H1 (cell line): ENCODE data around the gene CKM. TPM values are rescaled to one million over a fixed set of nuclear protein-coding genes. Genes with fewer than 3 reads are reported as not detected.

ENCODE experiments used
- CTCF ChIA-PET: fragments of 300-600 bp; sonication (Branson Sonifier 250); formaldehyde crosslinking; loops from one replicate; lab custom pipeline; 2021; ENCODE audit not compliant: partially characterized antibody; lab: Charles Lee
- POLR2A ChIA-PET: fragments of 300-600 bp; sonication (Branson Sonifier 250); formaldehyde crosslinking; loops from one replicate; lab custom pipeline; 2021; ENCODE audit warnings: inconsistent platforms; ENCODE audit not compliant: partially characterized antibody; lab: Charles Lee
- DNase-seq, 2 experiments: peaks; one replicate each; pipeline versions ENCODE4 v3.0.0 to v3.0.0-alpha.2; 2010 to 2022; ENCODE audit warnings: low spot score in 2 of 2, low read depth in 1 of 2, mixed read lengths in 1 of 2
- FAIRE-seq: peaks from 2 replicates; lab custom pipeline; 2011; peaks lifted over from hg19 to GRCh38; lab: Jason Lieb, UNC
- H2AFZ ChIP-seq: 2 replicates; pipeline ENCODE4 v1.8.1; 2012; ENCODE audit warnings: low read length, inconsistent platforms
- H2AK5ac ChIP-seq: 2 replicates; pipeline ENCODE4 v1.6.1; 2013; ENCODE audit warnings: low read depth, low read length
- H2BK120ac ChIP-seq: replicated peaks from 2 replicates; pipeline ENCODE3; 2013; ENCODE audit warnings: low read depth, low read length, inconsistent platforms
- H2BK12ac ChIP-seq: 2 replicates; pipeline ENCODE4 v1.6.1; 2013; ENCODE audit warnings: low read depth, low read length
- H2BK15ac ChIP-seq: 2 replicates; pipeline ENCODE4 v1.6.1; 2013; ENCODE audit warnings: low read length
- H2BK20ac ChIP-seq: 2 replicates; pipeline ENCODE4 v1.6.1; 2013; ENCODE audit warnings: low read length
- H2BK5ac ChIP-seq: 2 replicates; pipeline ENCODE4 v1.6.1; 2013; ENCODE audit warnings: low read depth, low read length
- H3K14ac ChIP-seq: 2 replicates; pipeline ENCODE4 v1.6.1; 2013; ENCODE audit warnings: inconsistent platforms; ENCODE audit not compliant: insufficient read length
- H3K18ac ChIP-seq: 2 replicates; pipeline ENCODE4 v1.6.1; 2013; ENCODE audit warnings: low read length; ENCODE audit errors: extremely low read depth
- H3K23ac ChIP-seq: 2 replicates; pipeline ENCODE4 v1.6.1; 2013; ENCODE audit warnings: inconsistent platforms; ENCODE audit not compliant: insufficient read length
- H3K23me2 ChIP-seq: 2 replicates; pipeline ENCODE4 v1.6.1; 2013; ENCODE audit warnings: low read depth, low read length
- H3K27ac ChIP-seq: 2 replicates; pipeline ENCODE4 v1.6.1; 2011; ENCODE audit warnings: low read depth, low read length, inconsistent platforms
- H3K27me3 ChIP-seq, 4 experiments: replicated peaks in 1 of 4; 1 replicate in 1 of 4; 2 replicates in 3 of 4; pipeline versions ENCODE4 v1.6.1 to v1.8.1; 2011 to 2013; ENCODE audit warnings: low read length in 3 of 4, mild to moderate bottlenecking in 3 of 4, inconsistent platforms in 2 of 4, mixed read lengths in 2 of 4, moderate library complexity in 1 of 4; ENCODE audit not compliant: control insufficient read depth in 3 of 4, insufficient read depth in 3 of 4; ENCODE audit errors: extremely low read depth in 1 of 4
- H3K36me3 ChIP-seq, 4 experiments: 2 replicates each; pipeline versions ENCODE4 v1.6.1 to v1.8.1; 2011 to 2013; ENCODE audit warnings: mild to moderate bottlenecking in 4 of 4, low read length in 3 of 4, moderate library complexity in 2 of 4, control low read depth in 1 of 4, inconsistent platforms in 1 of 4; ENCODE audit not compliant: insufficient read depth in 4 of 4, control insufficient read depth in 2 of 4
- H3K4ac ChIP-seq: replicated peaks from 2 replicates; pipeline ENCODE3; 2013; ENCODE audit warnings: low read length, low read depth, mixed read lengths, inconsistent platforms; ENCODE audit not compliant: insufficient read length
- H3K4me1 ChIP-seq, 4 experiments: replicated peaks in 1 of 4; 1 replicate in 1 of 4; 2 replicates in 3 of 4; pipeline versions ENCODE4 v1.6.1 to v1.8.1; 2011 to 2013; ENCODE audit warnings: low read length in 3 of 4, inconsistent platforms in 2 of 4, mixed read lengths in 1 of 4; ENCODE audit not compliant: insufficient read depth in 4 of 4, control insufficient read depth in 3 of 4
- H3K4me2 ChIP-seq, 2 experiments: 2 replicates each; pipeline versions ENCODE4 v1.6.1 to v1.8.1; 2011 to 2013; ENCODE audit warnings: low read depth in 2 of 2, low read length in 2 of 2, control low read depth in 1 of 2, inconsistent platforms in 1 of 2, mild to moderate bottlenecking in 1 of 2; ENCODE audit not compliant: insufficient read depth in 1 of 2
- H3K4me3 ChIP-seq, 4 experiments: fragments of 200-600, 300-600 bp in 1 of 4; sonication (generic), shearing (Covaris generic), sonication (Bioruptor Twin) in 1 of 4; 2 replicates each; pipeline versions ENCODE4 v1.5.1 to v1.8.1; 2011 to 2016; ENCODE audit warnings: low read length in 4 of 4, low read depth in 3 of 4, control low read depth in 2 of 4, inconsistent platforms in 2 of 4, mild to moderate bottlenecking in 2 of 4, mixed read lengths in 1 of 4, moderate library complexity in 1 of 4; ENCODE audit not compliant: insufficient read depth in 2 of 4; ENCODE audit errors: extremely low read depth in 1 of 4
- H3K56ac ChIP-seq: replicated peaks from 2 replicates; pipeline ENCODE3; 2013; ENCODE audit warnings: low read depth, mild to moderate bottlenecking, mixed read lengths, low read length, inconsistent platforms; ENCODE audit not compliant: insufficient read length
- H3K79me1 ChIP-seq: 2 replicates; pipeline ENCODE4 v1.6.1; 2013; ENCODE audit warnings: low read depth, low read length, control low read depth
- H3K79me2 ChIP-seq, 2 experiments: 2 replicates each; pipeline versions ENCODE4 v1.6.1 to v1.8.1; 2012 to 2013; ENCODE audit warnings: low read length in 2 of 2, mild to moderate bottlenecking in 2 of 2, inconsistent platforms in 1 of 2; ENCODE audit not compliant: insufficient read depth in 2 of 2, control insufficient read depth in 1 of 2
- H3K9ac ChIP-seq, 4 experiments: replicated peaks in 1 of 4; 1 replicate in 1 of 4; 2 replicates in 3 of 4; pipeline versions ENCODE4 v1.6.1 to v1.8.1; 2011 to 2013; ENCODE audit warnings: low read depth in 3 of 4, low read length in 3 of 4, control low read depth in 2 of 4, mild to moderate bottlenecking in 2 of 4, moderate library complexity in 2 of 4, inconsistent platforms in 1 of 4; ENCODE audit errors: extremely low read depth in 1 of 4
- H3K9me3 ChIP-seq, 2 experiments: 2 replicates each; pipeline versions ENCODE4 v1.6.1 to v1.8.1; 2012 to 2013; ENCODE audit warnings: mild to moderate bottlenecking in 2 of 2, moderate library complexity in 2 of 2, control low read depth in 1 of 2, inconsistent platforms in 1 of 2, low read depth in 1 of 2, low read length in 1 of 2, mixed read lengths in 1 of 2; ENCODE audit not compliant: insufficient read depth in 2 of 2
- H4K20me1 ChIP-seq, 2 experiments: replicated peaks in 1 of 2; 2 replicates each; pipeline versions ENCODE3 to v1.8.1; 2011 to 2013; ENCODE audit warnings: inconsistent platforms in 2 of 2, low read length in 2 of 2, mild to moderate bottlenecking in 1 of 2; ENCODE audit not compliant: insufficient read depth in 2 of 2, control insufficient read depth in 1 of 2
- H4K5ac ChIP-seq: 2 replicates; pipeline ENCODE4 v1.6.1; 2013; ENCODE audit warnings: low read length, low read depth, mixed read lengths, inconsistent platforms; ENCODE audit not compliant: insufficient read length
- H4K8ac ChIP-seq: 2 replicates; pipeline ENCODE4 v1.8.0; 2013; ENCODE audit warnings: mild to moderate bottlenecking, moderate library complexity, low read length, inconsistent platforms; ENCODE audit not compliant: insufficient read depth; ENCODE audit errors: extremely low read depth
- H4K91ac ChIP-seq: replicated peaks from 2 replicates; pipeline ENCODE3; 2013; ENCODE audit warnings: low read length, mixed read lengths, inconsistent platforms; ENCODE audit not compliant: insufficient read length
- ATF2 ChIP-seq: IDR thresholded peaks from 2 replicates; pipeline ENCODE4 v1.6.1; 2012; ENCODE audit warnings: low read length, inconsistent platforms
- POLR2AphosphoS5 ChIP-seq: IDR thresholded peaks from 2 replicates; pipeline ENCODE4 v1.6.1; 2011; ENCODE audit warnings: low read depth, low read length
- SIN3A ChIP-seq, 2 experiments: IDR thresholded peaks in 1 of 2; conservative IDR thresholded peaks in 1 of 2; 2 replicates each; pipeline ENCODE4 v1.6.1; 2011 to 2012; ENCODE audit warnings: low read length in 2 of 2, improper control_type of control experiment in 1 of 2, low read depth in 1 of 2, mild to moderate bottlenecking in 1 of 2
- SIRT6 ChIP-seq: IDR thresholded peaks from one replicate; pipeline ENCODE4 v1.7.1; 2012; ENCODE audit warnings: low read length, inconsistent platforms
- WGBS, 2 experiments: shearing (Covaris generic) in 1 of 2; methylation state at CpG; one replicate each; pipeline versions ENCODE4 v1.1.6 to v1.1.7; 2013 to 2015; ENCODE audit warnings: low lambda C conversion rate in 2 of 2, mixed read lengths in 2 of 2, inconsistent platforms in 1 of 2, low coverage in 1 of 2, missing lambda C conversion rate in 1 of 2; ENCODE audit not compliant: insufficient replicate concordance in 2 of 2, insufficient coverage in 1 of 2, insufficient read length in 1 of 2; ENCODE audit errors: extremely low coverage in 1 of 2, missing lambda C conversion rate in 1 of 2; 5-methylcytosine and 5-hydroxymethylcytosine counted together
- polyA plus RNA-seq, 7 experiments: library from polyadenylated mRNA; depleted of rRNA in 3 of 7; stranded (reverse) in 5 of 7; unstranded in 2 of 7; fragments of >200 nt in 5 of 7; fragments of 200-250 nt in 2 of 7; gene quantifications; 1 replicate in 5 of 7; 2 replicates in 1 of 7; 4 replicates in 1 of 7; pipeline versions ENCODE4 v1.2.1 to v1.2.3, GENCODE V29; 2011 to 2013; ENCODE audit warnings: missing spikeins in 2 of 7, mixed read lengths in 2 of 7
- total RNA-seq: library from RNA; stranded (reverse); fragmentation: NEBNext Ultra II Directional; extraction: Animal tissue kit (Norgen Biotek cat#: 25700); gene quantifications from 2 replicates; pipeline ENCODE4 v1.2.1, GENCODE V29; 2021

CKM gene
- total and polyA plus RNA-seq, 2 of the 8 experiments (the other 6 are each of a cell fraction or from before 2014, with no cell fraction given): 0.08 TPM; not detected in 1

- no peak overlapping the region for H2BK120ac ChIP-seq
- no peak for FAIRE-seq
- no peaks in the 10 kb centered on the region for H3K9me3 ChIP-seq
- no peak overlapping the region for H4K5ac ChIP-seq
- H2BK20ac ChIP-seq: no peak overlapping the region
- POLR2A ChIA-PET: interaction anchor here (0.6 to 5.9 kb wide), 10 partner anchors 9 to 309 kb away, joined by 3 to 36 read pairs (median 3); partner anchors contain the start of gene ERCC2
- H3K4me2 ChIP-seq: no peak overlapping the region
- no peak overlapping the region for H3K4me3 ChIP-seq
- H3K9ac ChIP-seq: no peak overlapping the region; a peak in 1 of 7 replicates
- H4K20me1 ChIP-seq: peaks cover 1 to 23% of the 10 kb centered on the region in 2 experiments
- peak overlapping the region; percentile 44 for H3K56ac ChIP-seq
- H3K27ac ChIP-seq: no peak overlapping the region
- no peaks in the 10 kb centered on the region; the same call in 1 of the 2 replicates for H3K23me2 ChIP-seq
- CTCF ChIA-PET: interaction anchor here (1.6 kb wide), 1 partner anchor 147 kb away, joined by 4 read pairs; no protein-coding TSS in a partner anchor
- H3K23ac ChIP-seq: no peak overlapping the region
- H3K4me1 ChIP-seq: peaks cover 0 to 9% (median 5%) of the 10 kb centered on the region in 4 experiments; a peak in 2 of 7 replicates
- peaks cover 0 to under 1% (median 0%) of the 10 kb centered on the region in 4 experiments; a peak in 3 of 7 replicates for H3K27me3 ChIP-seq
- H3K18ac ChIP-seq: no peak overlapping the region
- H2AK5ac ChIP-seq: no peak overlapping the region
- WGBS, 2 experiments: 93% methylated on average over 22 of the region's 25 CpGs; no CpG with 5 or more reads in 1 of the 2 experiments
- H2BK5ac ChIP-seq: 0 out of 2 replicates have a peak overlapping the region, but pooled peaks have one; percentile 35
- no peak overlapping the region for H2AFZ ChIP-seq
- H4K8ac ChIP-seq: no peak overlapping the region; the same call in none of the 2 replicates
- H4K91ac ChIP-seq: no peak overlapping the region
- no peak overlapping the region for H3K4ac ChIP-seq
- H2BK12ac ChIP-seq: peak overlapping the region; percentile 75; the same call in 1 of the 2 replicates
- no peak for TF ChIP-seq SIRT6
- TF ChIP-seq SIN3A (conservative IDR thresholded peaks at IDR 0.05 in 1 of 2, IDR thresholded peaks at IDR 0.05 in 1 of 2; ENCODE audit: low read depth in 1 of 2, low read length in 2 of 2): no peak
- TF ChIP-seq POLR2AphosphoS5: peak; percentile 70
- no peak for TF ChIP-seq ATF2
- TF ChIP-seq, all 59 proteins: peak for 1
- DNase-seq: no peak
- Histone ChIP-seq H3K79me2 (no peaks in the 10 kb centered on the region), H3K14ac (no peak overlapping the region), H3K79me1 (no peaks in the 10 kb centered on the region), H3K36me3 (peaks cover 10 to 28% (median 20%) of the 10 kb centered on the region in 4 experiments; a peak in 6 of 8 replicates), H2BK15ac (no peak overlapping the region)
Observed at GRCh38 chr19:45347570-45348366, 25.1 kb upstream of the CKM start.
